ENCODE measurements around the gene OGA.

OGA gene

DNA sequence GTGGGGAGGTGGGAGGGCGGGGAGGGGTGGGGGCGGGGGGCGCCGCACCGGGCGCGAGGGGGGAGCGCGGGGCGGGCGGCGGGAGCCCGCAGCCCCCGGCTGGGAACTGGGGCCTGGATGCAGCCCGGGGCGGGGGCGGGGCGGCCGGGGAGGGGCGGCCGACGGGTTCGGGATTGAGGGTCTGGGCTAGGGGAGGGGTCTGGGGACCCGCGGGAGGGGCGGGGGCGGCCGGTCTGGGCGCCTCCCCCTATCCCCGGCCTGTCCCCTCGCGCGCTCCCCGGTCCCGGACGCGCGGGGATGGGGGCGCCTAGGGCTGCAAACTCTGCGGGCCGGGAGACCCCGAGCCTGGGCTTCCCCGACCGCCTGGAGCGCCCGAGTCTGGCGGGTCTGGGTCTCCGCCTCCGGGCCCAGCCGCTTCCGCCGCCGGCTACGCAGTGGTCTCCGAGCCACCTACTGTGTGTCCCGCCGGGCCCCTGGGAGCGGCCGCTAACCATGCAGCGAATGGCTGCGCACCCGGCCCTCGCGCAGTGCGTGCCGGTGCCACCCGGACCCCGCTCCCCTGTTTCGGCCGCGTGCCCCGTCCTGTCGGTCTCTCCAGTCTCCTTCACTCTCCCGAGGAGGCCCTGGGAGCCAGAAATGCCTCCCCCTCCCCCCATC lies 42.0 kb downstream of the OGA start (continued):
- TF ChIP-seq ZNF530 (tag by site-specific recombination; IDR thresholded peaks at IDR 0.05; ENCODE audit: low read depth), result no peak

DNA sequence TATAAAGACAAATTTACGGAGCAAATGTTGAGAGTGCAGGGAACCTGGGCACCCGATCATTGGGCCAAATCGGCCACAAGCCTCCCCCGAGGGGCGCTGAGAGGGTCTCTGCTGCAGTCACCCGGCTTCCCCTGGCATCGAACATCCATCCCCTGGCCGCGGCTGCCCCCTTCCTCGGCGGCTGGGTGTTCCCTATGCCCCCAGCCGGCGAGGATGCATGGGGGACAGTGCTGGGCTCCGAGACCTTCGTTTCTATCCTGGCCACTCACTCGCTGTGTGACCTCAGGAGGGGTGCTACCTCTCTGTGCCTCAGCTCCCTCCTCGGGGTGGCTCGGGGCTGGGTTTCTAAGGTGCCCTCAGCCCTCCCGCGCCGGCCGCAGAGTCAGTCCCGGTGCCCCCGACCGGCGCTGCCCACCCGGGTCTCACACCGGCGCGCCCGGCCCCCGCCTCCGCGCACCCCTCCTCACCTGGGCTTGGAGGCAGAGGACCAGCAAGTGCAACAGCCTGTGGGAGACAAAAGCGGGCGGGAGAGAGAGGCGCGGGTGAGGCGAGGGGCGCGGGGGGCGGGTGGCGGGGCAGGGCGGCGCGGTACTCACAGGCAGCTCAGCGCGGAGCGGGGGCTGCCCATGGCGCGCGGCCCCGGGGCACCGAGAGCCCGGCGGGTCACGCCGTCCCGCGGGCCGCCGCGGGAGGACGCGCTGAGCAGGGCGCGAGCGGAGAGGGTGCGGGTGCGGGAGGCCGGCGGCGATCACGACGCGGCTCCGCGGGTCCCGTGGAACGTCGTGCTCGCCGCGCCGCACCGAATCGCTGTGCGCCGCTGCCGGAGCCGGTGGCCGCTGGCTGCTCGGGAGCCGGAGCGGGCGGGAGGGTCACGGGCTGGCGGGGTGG lies 42.7 kb downstream of the OGA start, which contains the start of gene FGF8:
Gene FGF8, minus strand, starts transcription at position 842 of the 888 bp plus-strand sequence. Its CDS starts 214 bp downstream, at position 628.
- Histone ChIP-seq H3K4me3 (ENCODE audit: low read depth, low read length) (peak within 1 kb of the TSS; percentile 30), H3K27ac (ENCODE audit: extremely low read depth, low read depth, low read length) (no peak within 1 kb of the TSS), H3K9me3 (ENCODE audit: control insufficient read depth, insufficient read depth, low read depth, low read length) (no peaks in the 10 kb centered on the region), H3K4me1 (ENCODE audit: control insufficient read depth, insufficient read depth, low read length) (peaks cover 11% of the 10 kb centered on the region), H3K36me3 (ENCODE audit: control insufficient read depth in 2 of 2, insufficient read depth in 1 of 2, low read length in 2 of 2) (no peaks in the 10 kb centered on the region)
- POLR2A ChIA-PET, result no interaction called here
- CTCF ChIA-PET, result interaction anchor here (0.6 to 1.0 kb wide), 2 partner anchors 38 to 173 kb away, joined by 3 to 9 read pairs; no protein-coding TSS in a partner anchor
- TF ChIP-seq ZNF600 (tag by site-specific recombination; IDR thresholded peaks at IDR 0.05), result no peak
- TF ChIP-seq ZNF624 (tag by site-specific recombination; IDR thresholded peaks at IDR 0.05), result no peak
- no peak for TF ChIP-seq ZNF510 (tag by site-specific recombination; IDR thresholded peaks at IDR 0.05; ENCODE audit: insufficient replicate concordance)
- no peak for TF ChIP-seq ZFP3 (tag by site-specific recombination; IDR thresholded peaks at IDR 0.05; ENCODE audit: low read depth)
- TF ChIP-seq ZNF433 (tag by site-specific recombination; IDR thresholded peaks at IDR 0.05; ENCODE audit: low read depth), result no peak
- TF ChIP-seq, protein P1, sequence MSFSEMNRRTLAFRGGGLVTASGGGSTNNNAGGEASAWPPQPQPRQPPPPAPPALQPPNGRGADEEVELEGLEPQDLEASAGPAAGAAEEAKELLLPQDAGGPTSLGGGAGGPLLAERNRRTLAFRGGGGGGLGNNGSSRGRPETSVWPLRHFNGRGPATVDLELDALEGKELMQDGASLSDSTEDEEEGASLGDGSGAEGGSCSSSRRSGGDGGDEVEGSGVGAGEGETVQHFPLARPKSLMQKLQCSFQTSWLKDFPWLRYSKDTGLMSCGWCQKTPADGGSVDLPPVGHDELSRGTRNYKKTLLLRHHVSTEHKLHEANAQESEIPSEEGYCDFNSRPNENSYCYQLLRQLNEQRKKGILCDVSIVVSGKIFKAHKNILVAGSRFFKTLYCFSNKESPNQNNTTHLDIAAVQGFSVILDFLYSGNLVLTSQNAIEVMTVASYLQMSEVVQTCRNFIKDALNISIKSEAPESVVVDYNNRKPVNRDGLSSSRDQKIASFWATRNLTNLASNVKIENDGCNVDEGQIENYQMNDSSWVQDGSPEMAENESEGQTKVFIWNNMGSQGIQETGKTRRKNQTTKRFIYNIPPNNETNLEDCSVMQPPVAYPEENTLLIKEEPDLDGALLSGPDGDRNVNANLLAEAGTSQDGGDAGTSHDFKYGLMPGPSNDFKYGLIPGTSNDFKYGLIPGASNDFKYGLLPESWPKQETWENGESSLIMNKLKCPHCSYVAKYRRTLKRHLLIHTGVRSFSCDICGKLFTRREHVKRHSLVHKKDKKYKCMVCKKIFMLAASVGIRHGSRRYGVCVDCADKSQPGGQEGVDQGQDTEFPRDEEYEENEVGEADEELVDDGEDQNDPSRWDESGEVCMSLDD (tag by site-specific recombination; IDR thresholded peaks at IDR 0.05), result no peak
- no peak for TF ChIP-seq KLF16 (tag by site-specific recombination; IDR thresholded peaks at IDR 0.05)
- no peak for TF ChIP-seq ZNF623 (tag by site-specific recombination; IDR thresholded peaks at IDR 0.05)
- TF ChIP-seq, protein P2, sequence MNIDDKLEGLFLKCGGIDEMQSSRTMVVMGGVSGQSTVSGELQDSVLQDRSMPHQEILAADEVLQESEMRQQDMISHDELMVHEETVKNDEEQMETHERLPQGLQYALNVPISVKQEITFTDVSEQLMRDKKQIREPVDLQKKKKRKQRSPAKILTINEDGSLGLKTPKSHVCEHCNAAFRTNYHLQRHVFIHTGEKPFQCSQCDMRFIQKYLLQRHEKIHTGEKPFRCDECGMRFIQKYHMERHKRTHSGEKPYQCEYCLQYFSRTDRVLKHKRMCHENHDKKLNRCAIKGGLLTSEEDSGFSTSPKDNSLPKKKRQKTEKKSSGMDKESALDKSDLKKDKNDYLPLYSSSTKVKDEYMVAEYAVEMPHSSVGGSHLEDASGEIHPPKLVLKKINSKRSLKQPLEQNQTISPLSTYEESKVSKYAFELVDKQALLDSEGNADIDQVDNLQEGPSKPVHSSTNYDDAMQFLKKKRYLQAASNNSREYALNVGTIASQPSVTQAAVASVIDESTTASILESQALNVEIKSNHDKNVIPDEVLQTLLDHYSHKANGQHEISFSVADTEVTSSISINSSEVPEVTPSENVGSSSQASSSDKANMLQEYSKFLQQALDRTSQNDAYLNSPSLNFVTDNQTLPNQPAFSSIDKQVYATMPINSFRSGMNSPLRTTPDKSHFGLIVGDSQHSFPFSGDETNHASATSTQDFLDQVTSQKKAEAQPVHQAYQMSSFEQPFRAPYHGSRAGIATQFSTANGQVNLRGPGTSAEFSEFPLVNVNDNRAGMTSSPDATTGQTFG (tag by site-specific recombination; IDR thresholded peaks at IDR 0.05; ENCODE audit: borderline replicate concordance), result no peak
- no peak for TF ChIP-seq ZNF274 (IDR thresholded peaks at IDR 0.05; ENCODE audit: low read length)
- TF ChIP-seq ZNF274 (tag by site-specific recombination; IDR thresholded peaks at IDR 0.05; ENCODE audit: borderline replicate concordance), result no peak
- TF ChIP-seq, protein P3, sequence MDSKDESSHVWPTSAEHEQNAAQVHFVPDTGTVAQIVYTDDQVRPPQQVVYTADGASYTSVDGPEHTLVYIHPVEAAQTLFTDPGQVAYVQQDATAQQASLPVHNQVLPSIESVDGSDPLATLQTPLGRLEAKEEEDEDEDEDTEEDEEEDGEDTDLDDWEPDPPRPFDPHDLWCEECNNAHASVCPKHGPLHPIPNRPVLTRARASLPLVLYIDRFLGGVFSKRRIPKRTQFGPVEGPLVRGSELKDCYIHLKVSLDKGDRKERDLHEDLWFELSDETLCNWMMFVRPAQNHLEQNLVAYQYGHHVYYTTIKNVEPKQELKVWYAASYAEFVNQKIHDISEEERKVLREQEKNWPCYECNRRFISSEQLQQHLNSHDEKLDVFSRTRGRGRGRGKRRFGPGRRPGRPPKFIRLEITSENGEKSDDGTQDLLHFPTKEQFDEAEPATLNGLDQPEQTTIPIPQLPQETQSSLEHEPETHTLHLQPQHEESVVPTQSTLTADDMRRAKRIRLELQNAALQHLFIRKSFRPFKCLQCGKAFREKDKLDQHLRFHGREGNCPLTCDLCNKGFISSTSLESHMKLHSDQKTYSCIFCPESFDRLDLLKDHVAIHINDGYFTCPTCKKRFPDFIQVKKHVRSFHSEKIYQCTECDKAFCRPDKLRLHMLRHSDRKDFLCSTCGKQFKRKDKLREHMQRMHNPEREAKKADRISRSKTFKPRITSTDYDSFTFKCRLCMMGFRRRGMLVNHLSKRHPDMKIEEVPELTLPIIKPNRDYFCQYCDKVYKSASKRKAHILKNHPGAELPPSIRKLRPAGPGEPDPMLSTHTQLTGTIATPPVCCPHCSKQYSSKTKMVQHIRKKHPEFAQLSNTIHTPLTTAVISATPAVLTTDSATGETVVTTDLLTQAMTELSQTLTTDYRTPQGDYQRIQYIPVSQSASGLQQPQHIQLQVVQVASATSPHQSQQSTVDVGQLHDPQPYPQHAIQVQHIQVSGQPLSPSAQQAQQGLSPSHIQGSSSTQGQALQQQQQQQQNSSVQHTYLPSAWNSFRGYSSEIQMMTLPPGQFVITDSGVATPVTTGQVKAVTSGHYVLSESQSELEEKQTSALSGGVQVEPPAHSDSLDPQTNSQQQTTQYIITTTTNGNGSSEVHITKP (tag by site-specific recombination; IDR thresholded peaks at IDR 0.05), result no peak
- no peak for TF ChIP-seq BCL11A (tag by site-specific recombination; IDR thresholded peaks at IDR 0.05; ENCODE audit: low read depth)
- TF ChIP-seq ZNF121 (tag by site-specific recombination; IDR thresholded peaks at IDR 0.05), result no peak
- no peak for TF ChIP-seq ZNF223 (tag by site-specific recombination; IDR thresholded peaks at IDR 0.05)
- TF ChIP-seq MEIS1 (CRISPR knock-in tag; IDR thresholded peaks at IDR 0.05; ENCODE audit: borderline replicate concordance), result no peak
